Left cardiac atrium (tissue), 4 donors: Measurements from ENCODE around the gene LST1. TPM values are rescaled to one million over a fixed set of nuclear protein-coding genes. Genes with fewer than 3 reads are reported as not detected.
A peak's percentile ranks its signal among the peaks of the same experiment; 100 is the strongest.

Experiments used
- ATAC-seq, 2 donors: fragments of 200-7000 bp; cut with Tn5 transposase; one replicate each; pipeline ENCODE4 v1.9.1; 2020; ENCODE audit warnings: mild to moderate bottlenecking in 2 of 2, moderate library complexity in 2 of 2
- DNase-seq: peaks from one replicate; pipeline ENCODE4 v3.0.0-alpha.2; 2020
- intact Hi-C, 2 donors: fragments of 100-400 bp; cut with DNase I; formaldehyde crosslinking; loops; one replicate each; pipeline versions ENCODE4 v1.14.1 to v1.15.1; 2022 to 2023
- microRNA-seq, 2 donors: library from miRNA; unstranded; fragments of <30 nt; microRNA quantifications; one replicate each; pipeline ENCODE4 v1.2.0, GENCODE V29; 2020
- total RNA-seq, 2 donors: library from RNA; stranded (reverse); fragmentation: NEBNext Ultra II Directional; extraction: Animal tissue kit (Norgen Biotek cat#: 25700); gene quantifications; one replicate each; pipeline ENCODE4 v1.2.1, GENCODE V29; 2021
- donor health status: DM: no; HTN: yes; CAD: no.
- donor health status: DM: no; HTN: yes; CAD: no; lungs with severe emphysema.
- donor health status: DM: yes; HTN: yes; CAD: no.
- donor health status: Dilated cardiomyopathy.

The LST1 gene
- total RNA-seq, 2 donors from 2014 or later: 9.4 to 16.0 TPM

GRCh38 chr6:31631681-31632278, 45.7 kb downstream of the LST1 start:
- no peak for DNase-seq
- intact Hi-C loops: no loop called here
- ATAC-seq: peak in 1 of 2 donors; percentile 3

DNA sequence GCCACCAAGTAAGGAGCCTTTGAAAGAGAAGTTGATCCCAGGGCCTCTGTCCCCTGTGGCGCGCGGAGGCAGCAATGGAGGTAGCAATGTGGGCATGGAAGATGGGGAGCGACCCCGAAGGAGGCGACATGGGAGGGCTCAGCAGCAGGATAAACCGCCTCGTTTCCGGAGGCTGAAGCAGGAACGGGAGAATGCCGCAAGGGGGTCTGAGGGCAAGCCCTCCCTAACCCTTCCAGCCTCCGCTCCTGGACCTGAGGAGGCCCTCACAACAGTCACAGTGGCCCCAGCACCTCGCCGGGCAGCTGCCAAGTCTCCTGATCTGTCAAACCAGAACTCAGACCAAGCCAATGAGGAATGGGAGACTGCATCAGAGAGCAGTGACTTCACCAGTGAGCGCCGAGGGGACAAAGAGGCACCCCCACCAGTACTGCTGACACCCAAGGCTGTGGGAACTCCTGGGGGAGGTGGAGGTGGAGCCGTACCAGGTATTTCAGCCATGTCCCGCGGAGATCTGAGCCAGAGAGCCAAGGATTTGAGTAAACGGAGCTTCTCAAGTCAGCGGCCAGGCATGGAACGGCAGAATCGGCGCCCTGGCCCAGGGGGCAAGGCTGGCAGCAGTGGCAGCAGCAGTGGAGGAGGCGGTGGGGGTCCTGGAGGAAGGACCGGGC, 46.3 kb downstream of the LST1 start:
- DNase-seq: no peak
- ATAC-seq: peak in 1 of 2 donors; percentile 10
- intact Hi-C loops: no loop called here

GRCh38 chr6:31633447-31633846, 47.4 kb downstream of the LST1 start:
- intact Hi-C loops: no loop called here
- ATAC-seq: no peak
- no peak for DNase-seq

- no peak for DNase-seq
- intact Hi-C loops: no loop called here
- ATAC-seq: no peak
These were observed 48.1 kb downstream of the LST1 start for GRCh38 chr6:31634131-31634530.

DNA sequence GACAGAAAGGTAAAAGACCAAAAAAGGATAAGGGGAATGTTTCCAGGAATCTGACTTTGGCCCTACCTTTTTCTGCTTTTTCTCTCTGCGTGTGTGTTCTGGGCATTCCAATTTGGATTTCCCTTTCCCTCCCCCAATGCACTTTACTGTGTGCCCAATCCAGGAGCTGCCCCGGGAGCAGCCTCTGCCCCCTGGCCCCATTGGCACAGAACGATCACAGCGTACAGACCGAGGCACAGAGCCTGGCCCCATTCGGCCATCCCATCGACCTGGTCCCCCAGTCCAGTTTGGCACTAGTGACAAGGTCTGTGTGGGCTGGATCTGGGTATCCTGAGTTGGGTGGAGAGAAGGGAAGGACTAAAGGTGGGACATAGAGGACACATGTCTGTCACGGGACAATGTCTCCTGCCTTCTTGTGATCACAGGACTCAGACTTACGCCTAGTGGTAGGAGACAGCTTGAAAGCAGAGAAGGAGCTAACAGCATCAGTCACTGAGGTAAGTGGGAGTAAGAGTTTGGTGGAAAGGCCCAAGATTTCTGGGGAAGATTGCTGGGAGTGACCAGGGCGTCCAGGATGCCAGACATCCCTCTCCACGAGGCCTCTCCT, 49.0 kb downstream of the LST1 start:
- ATAC-seq (peak in 1 of 2 donors; percentile 29), DNase-seq (no peak)
- intact Hi-C loops: no loop called here

- DNase-seq: no peak
- ATAC-seq: peak in 1 of 2 donors; percentile 7
- intact Hi-C loops: no loop called here
These were observed 50.9 kb downstream of the LST1 start for GRCh38 chr6:31636698-31637596.

Small RNA genes lying within 50 kb of the gene (microRNA-seq; reads per million reads assigned to microRNA genes)
- gene MIR6832: 0.20 to 0.27 reads per million in 2 donors

Other genes starting within 250 kb of the LST1 start
- gene HLA-B, start 229.1 kb upstream of the LST1 start, total RNA-seq: 100 to 1,000 TPM; 609 to 632 TPM
- 10 to 100 TPM; 10.0 to 11.3 TPM for gene MICA, start 182.7 kb upstream of the LST1 start, total RNA-seq
- 1 to 10 TPM; 2.1 to 2.2 TPM for gene MICB, start 88.1 kb upstream of the LST1 start, total RNA-seq
- gene MCCD1, start 57.3 kb upstream of the LST1 start, total RNA-seq: not detected
- 100 to 1,000 TPM; 188 to 224 TPM for gene DDX39B, start 44.3 kb upstream of the LST1 start, total RNA-seq
- gene ATP6V1G2, start 39.7 kb upstream of the LST1 start, total RNA-seq: 1 to 10 TPM; 1.9 to 2.7 TPM
- gene NFKBIL1, start 38.7 kb upstream of the LST1 start, total RNA-seq: 10 to 100 TPM; 12.9 to 14.8 TPM
- gene LTA, start 14.0 kb upstream of the LST1 start, total RNA-seq: not detected
- gene TNF, start 10.7 kb upstream of the LST1 start, total RNA-seq: under 1 TPM; 0.53 to 0.92 TPM
- 1 to 10 TPM in 1 of 2 donors, under 1 TPM in 1; 0.84 to 1.4 TPM for gene LTB, start 3.9 kb upstream of the LST1 start, total RNA-seq
- under 1 TPM in 1 of 2 donors, not detected in 1; 0.47 TPM for gene NCR3, start 6.7 kb downstream of the LST1 start, total RNA-seq
- 10 to 100 TPM; 17.0 to 37.4 TPM for gene AIF1, start 29.0 kb downstream of the LST1 start, total RNA-seq
- gene PRRC2A, start 34.4 kb downstream of the LST1 start, total RNA-seq: 100 to 1,000 TPM in 1 of 2 donors, 10 to 100 TPM in 1; 85.0 to 108 TPM
- 100 to 1,000 TPM; 206 to 294 TPM for gene BAG6, start 66.4 kb downstream of the LST1 start, total RNA-seq
- 1 to 10 TPM; 1.4 to 1.7 TPM for gene APOM, start 69.6 kb downstream of the LST1 start, total RNA-seq
- gene C6orf47, start 74.5 kb downstream of the LST1 start, total RNA-seq: 10 to 100 TPM; 17.5 to 20.1 TPM
- 10 to 100 TPM; 12.3 to 15.7 TPM for gene GPANK1, start 78.7 kb downstream of the LST1 start, total RNA-seq
- gene CSNK2B, start 79.8 kb downstream of the LST1 start, total RNA-seq: 100 to 1,000 TPM in 1 of 2 donors, 10 to 100 TPM in 1; 84.8 to 116 TPM
- 1 to 10 TPM; 3.2 to 8.8 TPM for gene LY6G5B, start 83.7 kb downstream of the LST1 start, total RNA-seq
- 1 to 10 TPM; 2.2 to 2.5 TPM for gene LY6G5C, start 94.8 kb downstream of the LST1 start, total RNA-seq
- 10 to 100 TPM; 33.5 to 36.3 TPM for gene ABHD16A, start 117.0 kb downstream of the LST1 start, total RNA-seq
- gene LY6G6F, start 120.6 kb downstream of the LST1 start, total RNA-seq: not detected
- gene LY6G6D, start 129.1 kb downstream of the LST1 start, total RNA-seq: not detected
- gene LY6G6C, start 135.5 kb downstream of the LST1 start, total RNA-seq: not detected
- gene MPIG6B, start 137.1 kb downstream of the LST1 start, total RNA-seq: under 1 TPM; 0.39 to 0.41 TPM
- 10 to 100 TPM; 55.6 to 56.2 TPM for gene DDAH2, start 143.0 kb downstream of the LST1 start, total RNA-seq
- 100 to 1,000 TPM; 151 to 196 TPM for gene CLIC1, start 150.3 kb downstream of the LST1 start, total RNA-seq
- 1 to 10 TPM; 2.6 to 3.0 TPM for gene MSH5, start 153.7 kb downstream of the LST1 start, total RNA-seq
- gene SAPCD1, start 176.4 kb downstream of the LST1 start, total RNA-seq: under 1 TPM; 0.71 to 0.73 TPM
- gene VWA7, start 191.1 kb downstream of the LST1 start, total RNA-seq: 1 to 10 TPM; 4.8 to 6.2 TPM
- gene VARS1, start 209.5 kb downstream of the LST1 start, total RNA-seq: 10 to 100 TPM; 24.8 to 39.3 TPM
- gene LSM2, start 220.7 kb downstream of the LST1 start, total RNA-seq: 10 to 100 TPM; 24.3 to 29.4 TPM
- gene HSPA1L, start 229.0 kb downstream of the LST1 start, total RNA-seq: 1 to 10 TPM; 1.1 to 2.6 TPM
- gene HSPA1A, start 229.3 kb downstream of the LST1 start, total RNA-seq: 100 to 1,000 TPM; 197 to 288 TPM
- gene HSPA1B, start 241.5 kb downstream of the LST1 start, total RNA-seq: 100 to 1,000 TPM; 142 to 192 TPM